Gastrocnemius medialis (tissue), 4 donors: ENCODE results near the gene PLAAT1. TPM values are rescaled to one million over a fixed set of nuclear protein-coding genes. Genes with fewer than 3 reads are reported as not detected.

Source experiments
- ATAC-seq, 2 donors: fragments of 150-250 bp; one replicate each; pipeline ENCODE4 v1.9.1; 2016
- DNase-seq, 2 donors: peaks; one replicate each; pipeline ENCODE4 v3.0.0-alpha.2; 2019
- H3K27ac ChIP-seq, 4 donors: fragments of 200-600 bp; sonication (generic); 1 replicate in 1 of 4; 2 replicates in 3 of 4; pipeline ENCODE4 v1.5.1; 2016 to 2018; ENCODE audit warnings: mild to moderate bottlenecking in 2 of 4, moderate library complexity in 1 of 4
- H3K27me3 ChIP-seq, 3 donors: fragments of 200-600 bp; sonication (generic) in 2 of 3; 1 replicate in 1 of 3; 2 replicates in 2 of 3; pipeline versions ENCODE4 v1.5.1 to v1.6.0; 2016 to 2019; ENCODE audit warnings: mild to moderate bottlenecking in 1 of 3, moderate library complexity in 1 of 3
- H3K36me3 ChIP-seq, 2 donors: fragments of 200-600 bp; sonication (generic) in 1 of 2; one replicate each; pipeline ENCODE4 v1.5.1; 2017 to 2018
- H3K4me1 ChIP-seq, 2 donors: fragments of 200-600 bp; sonication (generic) in 1 of 2; one replicate each; pipeline ENCODE4 v1.5.1; 2016 to 2017; ENCODE audit warnings: mild to moderate bottlenecking in 2 of 2
- H3K4me3 ChIP-seq, 4 donors: fragments of 200-600 bp; sonication (generic) in 3 of 4; 1 replicate in 1 of 4; 2 replicates in 3 of 4; pipeline ENCODE4 v1.5.1; 2016 to 2019; ENCODE audit warnings: mild to moderate bottlenecking in 2 of 4
- H3K9me3 ChIP-seq, 3 donors: fragments of 200-600 bp; sonication (generic) in 2 of 3; 1 replicate in 1 of 3; 2 replicates in 2 of 3; pipeline ENCODE4 v1.5.1; 2016 to 2019
- CTCF ChIP-seq, 5 experiments: fragments of 450-650 bp in 3 of 5; fragments of 200-600 bp in 2 of 5; sonication (generic) in 2 of 5; IDR thresholded peaks in 4 of 5; conservative IDR thresholded peaks in 1 of 5; 1 replicate in 4 of 5; 2 replicates in 1 of 5; pipeline ENCODE4 v1.5.1; 2016 to 2019; ENCODE audit warnings: antibody characterized with exemption in 5 of 5, mild to moderate bottlenecking in 3 of 5, moderate library complexity in 3 of 5
- POLR2A ChIP-seq, 2 donors: fragments of 450-650 bp; IDR thresholded peaks; one replicate each; pipeline ENCODE4 v1.6.1; 2017; ENCODE audit warnings: antibody characterized with exemption in 2 of 2, mild to moderate bottlenecking in 2 of 2, moderate library complexity in 2 of 2
- in situ Hi-C, 4 donors: fragments of 200-750 bp; cut with MboI; loops; one replicate each; pipeline versions ENCODE4 v1.15.0 to v1.8.0; 2017; ENCODE audit warnings: low sequenced_read_pairs in 4 of 4
- intact Hi-C: fragments of 100-400 bp; cut with DNase I; formaldehyde crosslinking; loops from one replicate; pipeline ENCODE4 v1.15.1; 2023; ENCODE audit warnings: low total_unique reads
- total RNA-seq, 4 donors: library from RNA; depleted of rRNA; stranded (reverse); fragments of >200 nt; gene quantifications; one replicate each; pipeline versions ENCODE4 v1.1.0 to v1.2.3, GENCODE V29; 2016

PLAAT1 gene
- total RNA-seq, 4 donors from 2014 or later, result 6.8 to 25.0 (median 18.8) TPM

- DNase-seq (no peak), ATAC-seq (no peak)
- intact Hi-C loops (no loop called here), in situ Hi-C loops (no loop called here)
- H3K27ac ChIP-seq, result no peak overlapping the region
- TF ChIP-seq POLR2A (IDR thresholded peaks at IDR 0.05), result no peak
- TF ChIP-seq CTCF (IDR thresholded peaks at IDR 0.05 in 4 of 5, conservative IDR thresholded peaks at IDR 0.05 in 1 of 5), result no peak
- no peaks in the 10 kb centered on the region for H3K9me3 ChIP-seq
- H3K4me3 ChIP-seq, result no peak overlapping the region
- H3K36me3 ChIP-seq, result no peaks in the 10 kb centered on the region
- H3K27me3 ChIP-seq, result no peaks in the 10 kb centered on the region
- no peaks in the 10 kb centered on the region for H3K4me1 ChIP-seq
These were observed 9.8 kb upstream of the PLAAT1 start for GRCh38 chr3:193231201-193231600.

GRCh38 chr3:193236599-193236998, 4.4 kb upstream of the PLAAT1 start:
- Histone ChIP-seq H3K27me3 (no peaks in the 10 kb centered on the region), H3K9me3 (no peaks in the 10 kb centered on the region), H3K36me3 (no peaks in the 10 kb centered on the region), H3K27ac (no peak overlapping the region), H3K4me3 (no peak overlapping the region), H3K4me1 (peaks cover 16% of the 10 kb centered on the region in 2 donors)
- in situ Hi-C loops (no loop called here), intact Hi-C loops (no loop called here)
- DNase-seq, result no peak
- ATAC-seq, result no peak
- TF ChIP-seq CTCF (IDR thresholded peaks at IDR 0.05 in 4 of 5, conservative IDR thresholded peaks at IDR 0.05 in 1 of 5) (no peak), POLR2A (IDR thresholded peaks at IDR 0.05) (no peak)

GRCh38 chr3:193237030-193237429, 4.0 kb upstream of the PLAAT1 start:
- Histone ChIP-seq H3K27me3 (no peaks in the 10 kb centered on the region), H3K9me3 (no peaks in the 10 kb centered on the region), H3K36me3 (no peaks in the 10 kb centered on the region), H3K4me3 (no peak overlapping the region), H3K27ac (no peak overlapping the region), H3K4me1 (peaks cover 16 to 18% of the 10 kb centered on the region in 2 donors)
- ATAC-seq (no peak), DNase-seq (no peak)
- TF ChIP-seq CTCF (IDR thresholded peaks at IDR 0.05 in 4 of 5, conservative IDR thresholded peaks at IDR 0.05 in 1 of 5) (no peak), POLR2A (IDR thresholded peaks at IDR 0.05) (no peak)
- in situ Hi-C loops (no loop called here), intact Hi-C loops (no loop called here)

DNA sequence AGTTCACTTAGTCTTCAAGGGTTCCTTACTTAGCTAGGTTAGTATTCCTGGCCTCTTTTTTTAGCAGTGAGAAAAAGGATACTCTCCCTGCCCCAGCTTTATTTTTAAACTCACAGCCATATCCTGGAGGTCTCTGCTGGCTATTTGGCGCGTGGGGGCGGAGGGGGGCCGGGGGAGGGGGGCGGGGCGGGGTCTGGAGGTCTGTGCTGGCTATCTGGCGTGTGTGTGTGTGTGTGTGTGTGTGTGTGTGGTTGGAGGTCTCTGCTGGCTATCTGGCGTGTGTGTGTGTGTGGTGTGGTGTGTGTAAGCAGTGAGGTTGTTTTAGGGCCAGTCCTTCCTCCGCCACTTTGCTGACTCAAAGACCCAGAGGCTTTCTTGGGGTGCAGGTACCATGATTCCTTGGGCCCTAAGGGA, 579 bp upstream of the PLAAT1 start:
- intact Hi-C loops, result loop anchor here (2.0 to 5.0 kb wide), 4 partner anchors 33 to 414 kb away; partner anchors contain the start of gene OPA1
- Histone ChIP-seq H3K36me3 (no peaks in the 10 kb centered on the region), H3K27ac (peak overlapping the region; percentile 96 to 98 (median 97)), H3K9me3 (no peaks in the 10 kb centered on the region), H3K27me3 (no peaks in the 10 kb centered on the region), H3K4me1 (peaks cover 16 to 31% of the 10 kb centered on the region in 2 donors), H3K4me3 (peak overlapping the region; percentile 65 to 76 (median 66))
- in situ Hi-C loops, result no loop called here
- ATAC-seq (peak; percentile 79 to 80), DNase-seq (peak in 1 of 2 donors; percentile 58)
- TF ChIP-seq POLR2A (IDR thresholded peaks at IDR 0.05) (no peak), CTCF (IDR thresholded peaks at IDR 0.05 in 4 of 5, conservative IDR thresholded peaks at IDR 0.05 in 1 of 5) (no peak)

GRCh38 chr3:193241716-193242115, 694 bp downstream of the PLAAT1 start:
- in situ Hi-C loops, result no loop called here
- Histone ChIP-seq H3K9me3 (no peaks in the 10 kb centered on the region), H3K27ac (peak overlapping the region; percentile 96 to 98 (median 97)), H3K4me3 (peak overlapping the region; percentile 65 to 76 (median 72)), H3K4me1 (peaks cover 16 to 31% of the 10 kb centered on the region in 2 donors), H3K36me3 (no peaks in the 10 kb centered on the region), H3K27me3 (no peaks in the 10 kb centered on the region)
- intact Hi-C loops, result loop anchor here (1.0 to 5.0 kb wide), 5 partner anchors 34 to 415 kb away; partner anchors contain the start of genes MB21D2 and OPA1
- no peak for DNase-seq
- TF ChIP-seq POLR2A (IDR thresholded peaks at IDR 0.05) (no peak), CTCF (IDR thresholded peaks at IDR 0.05 in 4 of 5, conservative IDR thresholded peaks at IDR 0.05 in 1 of 5) (no peak)
- peak; percentile 17 to 27 for ATAC-seq
